Brain microvascular endothelial cell (primary cell): ENCODE measurements around the gene TBC1D20.
"Not testable (repeated sequence)": the region's sequence is repeated elsewhere in the genome, so short reads cannot be mapped to it uniquely, and the experiment has no call there.

Experiments used
- DNase-seq: peaks from one replicate; pipeline ENCODE4 v3.0.0-alpha.2; 2020
- H3K27ac ChIP-seq: fragments of 250-450 bp; sonication (Bioruptor Pico); 2 replicates; pipeline ENCODE4 v1.5.1; 2020; ENCODE audit warnings: mild to moderate bottlenecking, moderate library complexity
- H3K27me3 ChIP-seq: fragments of 250-450 bp; sonication (Bioruptor Pico); replicated peaks from 2 replicates; pipeline ENCODE4 v1.5.1; 2020; ENCODE audit warnings: mild to moderate bottlenecking
- H3K36me3 ChIP-seq: fragments of 250-450 bp; sonication (Bioruptor Pico); replicated peaks from 2 replicates; pipeline ENCODE4 v1.5.1; 2020; ENCODE audit warnings: mild to moderate bottlenecking
- H3K4me3 ChIP-seq: 2 replicates; pipeline ENCODE4 v1.5.1; 2011; ENCODE audit warnings: low read depth, mild to moderate bottlenecking, control low read depth, low read length, moderate library complexity
- in situ Hi-C: cut with HindIII; loops from 2 replicates; pipeline ENCODE4 v1.10.0; 2017; ENCODE audit warnings: low sequenced_read_pairs, low pct_ligation_motif_present
- TF ChIP-seq, protein P1 (sequence below): IDR thresholded peaks from 2 replicates; pipeline ENCODE4 v1.5.1; 2011; ENCODE audit warnings: low read depth, mild to moderate bottlenecking, moderate library complexity, low read length, control low read depth, inconsistent platforms; ENCODE audit errors: missing control alignments

Gene TBC1D20, protein sequence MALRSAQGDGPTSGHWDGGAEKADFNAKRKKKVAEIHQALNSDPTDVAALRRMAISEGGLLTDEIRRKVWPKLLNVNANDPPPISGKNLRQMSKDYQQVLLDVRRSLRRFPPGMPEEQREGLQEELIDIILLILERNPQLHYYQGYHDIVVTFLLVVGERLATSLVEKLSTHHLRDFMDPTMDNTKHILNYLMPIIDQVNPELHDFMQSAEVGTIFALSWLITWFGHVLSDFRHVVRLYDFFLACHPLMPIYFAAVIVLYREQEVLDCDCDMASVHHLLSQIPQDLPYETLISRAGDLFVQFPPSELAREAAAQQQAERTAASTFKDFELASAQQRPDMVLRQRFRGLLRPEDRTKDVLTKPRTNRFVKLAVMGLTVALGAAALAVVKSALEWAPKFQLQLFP

DNA sequence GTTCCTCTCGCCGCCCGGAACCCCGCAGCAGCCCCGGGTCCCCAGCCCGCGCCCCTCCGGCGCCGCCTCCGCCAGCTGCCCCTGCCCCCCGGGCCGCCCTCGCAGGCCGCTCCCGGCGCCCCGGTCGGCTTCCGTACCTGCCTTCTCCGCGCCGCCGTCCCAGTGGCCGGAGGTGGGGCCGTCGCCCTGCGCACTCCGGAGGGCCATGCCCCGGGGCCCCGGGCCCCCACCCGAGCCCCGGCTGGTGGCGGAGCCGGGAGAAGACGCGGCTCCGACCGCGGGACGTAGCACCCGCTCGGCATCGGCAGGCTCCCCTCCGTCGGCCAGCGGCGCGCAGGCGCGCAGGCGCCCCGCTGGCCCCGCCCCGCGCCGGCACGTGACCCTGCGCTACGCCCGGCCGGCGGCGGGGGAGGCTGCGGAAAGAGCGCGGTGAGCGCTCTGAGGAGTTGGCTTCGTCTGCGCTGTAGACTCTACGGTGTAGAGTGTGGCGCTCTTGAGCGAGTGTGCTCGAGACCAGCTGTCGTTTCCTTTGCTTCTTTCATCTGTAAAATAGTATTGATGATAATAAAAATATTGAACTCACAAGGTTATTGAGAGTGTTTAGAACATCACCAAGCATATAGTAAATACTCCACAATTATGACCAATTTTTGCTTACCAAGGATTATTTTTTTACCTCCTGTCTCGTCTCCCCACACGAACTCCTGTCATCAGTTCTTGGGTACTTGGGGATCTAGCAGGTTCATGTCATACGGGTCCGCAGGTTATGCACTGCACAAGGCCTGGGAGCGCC, at the start of gene TBC1D20:
Gene TBC1D20 (minus strand): TSS at position 335 of the 793 bp plus-strand sequence. CDS start 128 bp downstream, at position 207.
- TF ChIP-seq, protein P1, sequence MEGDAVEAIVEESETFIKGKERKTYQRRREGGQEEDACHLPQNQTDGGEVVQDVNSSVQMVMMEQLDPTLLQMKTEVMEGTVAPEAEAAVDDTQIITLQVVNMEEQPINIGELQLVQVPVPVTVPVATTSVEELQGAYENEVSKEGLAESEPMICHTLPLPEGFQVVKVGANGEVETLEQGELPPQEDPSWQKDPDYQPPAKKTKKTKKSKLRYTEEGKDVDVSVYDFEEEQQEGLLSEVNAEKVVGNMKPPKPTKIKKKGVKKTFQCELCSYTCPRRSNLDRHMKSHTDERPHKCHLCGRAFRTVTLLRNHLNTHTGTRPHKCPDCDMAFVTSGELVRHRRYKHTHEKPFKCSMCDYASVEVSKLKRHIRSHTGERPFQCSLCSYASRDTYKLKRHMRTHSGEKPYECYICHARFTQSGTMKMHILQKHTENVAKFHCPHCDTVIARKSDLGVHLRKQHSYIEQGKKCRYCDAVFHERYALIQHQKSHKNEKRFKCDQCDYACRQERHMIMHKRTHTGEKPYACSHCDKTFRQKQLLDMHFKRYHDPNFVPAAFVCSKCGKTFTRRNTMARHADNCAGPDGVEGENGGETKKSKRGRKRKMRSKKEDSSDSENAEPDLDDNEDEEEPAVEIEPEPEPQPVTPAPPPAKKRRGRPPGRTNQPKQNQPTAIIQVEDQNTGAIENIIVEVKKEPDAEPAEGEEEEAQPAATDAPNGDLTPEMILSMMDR, result peak; percentile 35
- H3K27ac ChIP-seq, result peak within 1 kb of the TSS; percentile 79
- in situ Hi-C loops, result no loop called here
- no peaks in the 10 kb centered on the region for H3K27me3 ChIP-seq
- H3K4me3 ChIP-seq, result peak within 1 kb of the TSS; percentile 83
- peak; percentile 64 for DNase-seq
- no peaks in the 10 kb centered on the region for H3K36me3 ChIP-seq

DNA sequence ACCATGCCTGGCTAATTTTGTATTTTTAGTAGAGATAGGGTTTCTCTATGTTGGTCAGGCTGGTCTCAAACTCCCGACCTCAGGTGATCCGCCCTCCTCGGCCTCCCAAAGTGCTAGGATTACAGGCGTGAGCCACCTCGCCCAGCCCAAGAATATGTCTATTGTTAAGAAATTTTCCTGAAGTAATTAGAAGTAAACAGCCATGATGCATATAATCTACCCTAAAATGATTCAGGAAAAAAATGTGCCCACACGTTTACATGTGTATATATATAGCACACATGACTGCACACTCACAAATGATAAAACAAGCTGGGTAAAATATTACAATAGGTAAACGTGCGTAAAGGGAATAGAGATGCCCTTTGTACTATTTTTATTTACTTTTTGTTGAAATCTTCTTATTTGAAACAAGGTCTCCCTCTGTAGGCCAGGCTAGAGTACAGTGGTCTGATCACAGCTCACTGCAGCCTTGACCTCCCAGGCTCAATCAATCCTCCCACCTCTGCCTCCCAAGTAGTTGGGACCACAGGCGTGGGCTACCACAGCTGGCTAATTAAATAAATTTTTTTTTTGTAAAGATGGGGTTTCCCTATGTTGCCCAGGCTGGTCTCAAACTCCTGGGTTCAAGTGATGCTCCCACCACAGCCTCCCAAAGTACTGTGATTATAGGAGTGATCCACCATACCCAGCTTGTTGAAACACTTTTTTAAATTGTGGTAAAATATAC, 48.2 kb upstream of the TBC1D20 start:
- DNase-seq, H3K27ac ChIP-seq, in situ Hi-C loops, H3K27me3 ChIP-seq, H3K4me3 ChIP-seq: not testable (repeated sequence)
- H3K36me3 ChIP-seq, result peaks cover 22% of the 10 kb centered on the region

DNA sequence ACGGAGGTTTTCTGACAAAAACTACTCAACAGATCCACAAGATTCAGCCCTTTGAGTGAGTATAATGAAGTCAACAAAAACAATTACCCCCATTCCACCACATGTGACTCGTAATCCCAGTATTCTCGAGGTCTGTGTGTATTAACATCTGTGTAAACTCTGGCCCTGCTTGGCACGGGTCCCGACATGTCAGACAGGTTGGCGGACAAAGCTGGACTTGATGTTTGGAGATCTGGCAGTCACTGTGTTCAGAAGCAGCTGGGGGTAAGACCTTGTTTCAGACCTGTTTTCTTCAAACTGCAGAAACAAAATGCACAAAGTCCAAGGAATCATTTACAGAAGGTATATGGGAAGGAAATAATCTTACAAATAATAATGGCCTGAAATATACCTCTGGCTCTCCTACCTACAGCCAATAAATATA, 46.0 kb upstream of the TBC1D20 start:
- H3K27me3 ChIP-seq, H3K27ac ChIP-seq, DNase-seq, in situ Hi-C loops, H3K4me3 ChIP-seq: not testable (repeated sequence)
- H3K36me3 ChIP-seq, result peaks cover 39% of the 10 kb centered on the region

DNA sequence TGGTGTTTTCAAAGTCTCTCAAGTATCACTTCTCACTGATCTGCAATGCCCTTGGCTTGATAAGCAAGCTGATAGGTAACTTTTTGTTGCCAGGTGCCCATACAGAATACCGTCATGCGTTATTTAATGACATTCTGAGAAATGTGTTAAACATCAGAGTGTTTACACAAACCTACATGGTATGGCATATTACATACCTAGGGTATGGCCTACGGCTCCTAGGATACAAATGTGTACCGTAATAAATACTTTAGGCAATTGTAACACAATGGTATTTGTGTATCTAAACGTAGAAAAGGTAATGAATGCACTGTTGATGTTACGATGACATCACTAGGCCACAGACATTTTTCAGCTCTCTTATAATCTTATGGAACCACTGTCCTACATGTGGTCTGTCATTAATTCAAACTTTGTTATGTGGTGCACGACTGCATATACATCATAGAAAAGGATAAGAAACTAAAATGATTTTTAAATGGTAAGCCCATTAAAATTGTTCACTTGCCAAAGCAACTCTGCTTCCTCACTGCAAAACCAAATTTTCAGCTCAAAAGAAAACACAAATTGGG, 45.5 kb upstream of the TBC1D20 start:
- Histone ChIP-seq H3K4me3 (no peak overlapping the region), H3K36me3 (peaks cover 44% of the 10 kb centered on the region), H3K27ac (no peak overlapping the region), H3K27me3 (no peaks in the 10 kb centered on the region)
- DNase-seq, result no peak
- in situ Hi-C loops, result no loop called here
- TF ChIP-seq, protein P1, result no peak

DNA sequence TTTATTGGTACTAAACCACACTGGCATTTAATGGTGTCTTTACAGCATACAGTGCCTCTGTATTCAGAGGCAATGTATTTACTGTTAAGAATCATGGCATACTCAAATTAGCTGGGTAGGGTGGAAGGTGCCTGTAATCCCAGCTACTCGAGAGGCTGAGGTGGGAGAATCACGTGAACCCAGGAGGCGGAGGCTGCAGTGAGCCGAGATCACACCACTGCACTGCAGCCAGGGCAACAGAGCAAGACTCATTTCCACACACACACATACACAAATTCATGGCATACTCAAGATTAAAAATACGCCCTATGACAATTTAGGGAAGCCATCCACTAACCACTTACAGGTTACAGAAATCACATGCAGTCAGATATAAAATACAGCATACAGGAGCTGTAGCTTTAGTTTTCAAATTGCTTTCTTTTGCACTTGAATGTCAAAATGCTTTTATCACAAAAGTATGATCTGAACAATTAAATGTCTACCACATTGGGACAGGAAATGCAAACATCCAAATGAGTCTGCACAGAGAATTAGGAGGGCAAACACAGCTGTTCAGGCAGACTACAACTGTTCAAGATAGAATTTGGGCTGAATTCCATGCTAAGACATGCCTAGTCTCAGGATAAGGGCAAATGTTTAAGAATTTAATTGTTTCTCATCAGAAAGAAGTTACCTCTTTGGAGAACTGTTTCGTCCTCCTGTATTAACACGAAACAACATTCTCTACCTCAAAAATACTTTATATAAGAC, 44.8 kb upstream of the TBC1D20 start:
- TF ChIP-seq, protein P1, result no peak
- no peak overlapping the region for H3K4me3 ChIP-seq
- DNase-seq, result no peak
- H3K36me3 ChIP-seq, result peaks cover 49% of the 10 kb centered on the region
- H3K27me3 ChIP-seq, result no peaks in the 10 kb centered on the region
- no peak overlapping the region for H3K27ac ChIP-seq
- in situ Hi-C loops, result no loop called here

DNA sequence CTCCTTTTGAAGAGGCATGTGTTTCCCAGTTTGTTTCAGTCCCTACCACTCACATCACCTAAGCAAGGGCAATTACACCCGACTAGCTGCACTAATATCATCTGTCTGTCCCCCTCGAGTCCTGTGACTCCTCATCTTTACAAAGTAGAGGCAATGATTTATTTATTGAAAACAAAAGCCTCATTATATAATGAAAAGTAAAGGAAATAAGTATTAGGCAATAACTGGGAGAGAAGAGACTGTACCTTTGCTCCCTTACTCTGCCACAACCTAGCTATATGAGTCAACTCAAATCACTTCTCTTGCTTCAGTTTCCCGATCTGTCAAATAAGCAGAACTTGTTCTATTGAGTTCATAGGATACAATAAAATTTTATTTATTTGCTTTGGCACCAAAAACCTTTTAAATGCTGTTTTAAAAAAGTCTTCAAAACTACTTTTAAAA, 42.3 kb upstream of the TBC1D20 start:
- H3K27ac ChIP-seq, result no peak overlapping the region
- TF ChIP-seq, protein P1, result no peak
- peaks cover 63% of the 10 kb centered on the region for H3K36me3 ChIP-seq
- no peak overlapping the region for H3K4me3 ChIP-seq
- no peak for DNase-seq
- no peaks in the 10 kb centered on the region for H3K27me3 ChIP-seq
- in situ Hi-C loops, result no loop called here
